GM10266 (cell line): ENCODE data around the gene ZBTB7C.

ENCODE experiments used
- DNase-seq: peaks from one replicate; pipeline ENCODE4 v3.0.0; 2012; ENCODE audit errors: extremely low spot score
- CTCF ChIP-seq: IDR thresholded peaks from 2 replicates; pipeline ENCODE4 v1.5.1; 2012; ENCODE audit warnings: mild to moderate bottlenecking, low read depth; ENCODE audit not compliant: control insufficient read depth, insufficient read depth; ENCODE audit errors: missing control alignments

Gene ZBTB7C

GRCh38 chr18:48192542-48192941, 216.6 kb downstream of the ZBTB7C start:
- DNase-seq = no peak
- TF ChIP-seq CTCF = no peak

DNA sequence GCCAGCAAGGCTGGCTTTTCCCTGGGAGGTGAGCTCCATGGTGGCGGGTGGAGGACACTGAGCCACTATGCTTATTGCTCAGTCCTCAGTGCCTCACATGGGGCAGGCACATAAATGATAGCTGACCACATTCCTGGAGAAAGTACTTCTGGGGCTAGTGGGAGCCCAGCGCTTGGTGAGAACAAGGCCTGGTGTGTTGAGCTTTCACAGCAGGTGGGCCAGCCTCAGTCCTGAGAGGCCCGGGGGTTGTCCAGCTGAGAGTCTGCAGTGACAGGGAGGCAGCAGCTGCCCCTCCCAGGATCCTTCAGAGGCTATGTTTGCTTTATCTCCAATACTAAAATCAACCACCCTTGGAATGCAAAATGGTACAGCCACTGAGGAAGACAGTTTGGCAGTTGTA, 217.7 kb downstream of the ZBTB7C start:
- no peak for DNase-seq
- TF ChIP-seq CTCF = no peak

GRCh38 chr18:48190994-48191393, 218.2 kb downstream of the ZBTB7C start:
- no peak for TF ChIP-seq CTCF
- no peak for DNase-seq

GRCh38 chr18:48188609-48189008, 220.6 kb downstream of the ZBTB7C start:
- no peak for DNase-seq
- no peak for TF ChIP-seq CTCF

DNA sequence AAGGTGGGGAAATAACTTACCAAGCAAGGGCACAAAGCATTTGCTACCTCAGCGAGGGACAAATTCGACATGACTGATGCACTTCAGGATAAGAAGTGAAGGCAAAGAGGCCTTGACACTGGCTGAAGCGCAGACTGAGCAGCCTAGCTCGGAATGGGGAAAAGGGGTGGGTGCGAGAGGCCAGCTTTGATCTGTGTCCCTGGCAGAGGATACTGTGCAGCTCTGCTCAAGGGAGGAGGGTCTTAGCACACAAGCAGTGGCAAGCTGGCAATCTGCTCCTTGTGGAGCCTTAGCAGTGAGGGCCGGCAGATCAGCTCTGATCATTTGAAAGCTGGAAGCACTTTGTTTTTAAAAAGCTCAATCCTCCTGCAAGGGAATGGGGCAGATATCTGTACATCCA, 222.3 kb downstream of the ZBTB7C start:
- no peak for DNase-seq
- TF ChIP-seq CTCF = no peak

DNA sequence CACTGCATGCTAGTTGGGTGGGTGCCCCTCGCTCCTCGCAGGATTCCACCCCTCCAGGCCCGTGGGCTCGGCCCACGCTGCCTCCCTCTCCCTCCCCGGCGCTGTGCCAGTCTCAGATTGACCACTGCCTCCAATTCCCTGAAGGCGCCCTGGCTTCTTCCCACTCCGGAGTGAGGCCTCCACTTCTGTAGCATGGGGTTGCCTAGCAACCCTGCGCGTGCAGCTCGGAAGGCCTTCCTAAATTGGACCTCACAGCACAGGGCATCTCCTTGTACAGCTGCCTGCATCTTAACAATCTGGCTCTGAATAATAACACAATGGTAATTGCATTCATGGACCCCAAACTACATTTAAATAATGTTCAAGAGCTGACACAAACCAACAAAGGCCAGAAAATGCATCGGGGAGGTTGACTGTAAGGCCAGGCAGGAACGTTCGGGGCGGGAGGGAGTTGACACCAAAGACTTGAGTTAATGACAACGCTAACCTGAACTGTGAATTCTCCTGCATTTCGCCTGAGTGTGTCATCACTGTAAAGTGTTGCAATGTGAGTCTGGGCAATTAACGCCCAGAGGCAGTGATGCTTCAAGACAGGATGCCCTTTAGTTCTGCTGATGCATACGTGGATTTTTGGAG, 222.9 kb downstream of the ZBTB7C start:
- no peak for DNase-seq
- no peak for TF ChIP-seq CTCF

- no peak for TF ChIP-seq CTCF
- no peak for DNase-seq
Measured at GRCh38 chr18:48184118-48184517, 225.1 kb downstream of the ZBTB7C start.
